PC-9 (cell line): Measurements from ENCODE around the gene PCDHGC5. TPM values are rescaled to one million over a fixed set of nuclear protein-coding genes. Genes with fewer than 3 reads are reported as not detected.

ENCODE experiments used
- BruUV-seq: library from RNA; stranded (reverse); fragments of 400-500 nt; replicated peaks from 2 replicates; lab custom pipeline; 2021; lab: Mats Ljungman, UMichigan
- CTCF ChIA-PET: fragments of 300-600 bp; sonication (Branson Sonifier 250); formaldehyde crosslinking; loops from one replicate; lab custom pipeline; 2022; ENCODE audit warnings: antibody characterized with exemption; lab: Charles Lee
- POLR2A ChIA-PET: fragments of 300-600 bp; sonication (Branson Sonifier 250); formaldehyde crosslinking; loops from one replicate; lab custom pipeline; 2022; ENCODE audit warnings: antibody characterized with exemption; ENCODE audit not compliant: unreplicated experiment; lab: Charles Lee
- DNase-seq, 2 experiments: peaks; one replicate each; pipeline versions ENCODE4 v3.0.0 to v3.0.0-alpha.2; 2015 to 2022; ENCODE audit warnings: mixed read lengths in 1 of 2
- H2AFZ ChIP-seq: fragments of 200-600 bp; sonication (generic); 2 replicates; pipeline ENCODE4 v1.8.1; 2017; ENCODE audit warnings: antibody characterized with exemption
- H3F3A ChIP-seq: fragments of 200-600 bp; sonication (generic); 2 replicates; pipeline ENCODE4 v1.8.1; 2017; ENCODE audit warnings: antibody characterized with exemption, mild to moderate bottlenecking, low read depth; ENCODE audit not compliant: insufficient read depth
- H3K27ac ChIP-seq: fragments of 200-600 bp; sonication (generic); 2 replicates; pipeline ENCODE4 v1.6.1; 2016; ENCODE audit warnings: mixed run types
- H3K27me3 ChIP-seq: fragments of 200-600 bp; sonication (generic); 2 replicates; pipeline ENCODE4 v1.6.1; 2016; ENCODE audit warnings: low read depth, mixed run types; ENCODE audit not compliant: insufficient read depth
- H3K36me3 ChIP-seq: fragments of 200-600 bp; sonication (generic); 2 replicates; pipeline ENCODE4 v1.6.1; 2016; ENCODE audit warnings: low read depth, mixed run types
- H3K4me1 ChIP-seq: fragments of 200-600 bp; sonication (generic); replicated peaks from 2 replicates; pipeline ENCODE4 v1.6.1; 2016; ENCODE audit warnings: mixed run types; ENCODE audit not compliant: insufficient read depth
- H3K4me2 ChIP-seq: fragments of 200-600 bp; sonication (generic); 2 replicates; pipeline ENCODE4 v1.6.1; 2017; ENCODE audit warnings: mixed run types
- H3K4me3 ChIP-seq: fragments of 200-600 bp; sonication (generic); 2 replicates; pipeline ENCODE4 v1.6.1; 2016; ENCODE audit warnings: mixed run types
- H3K79me2 ChIP-seq: fragments of 200-600 bp; sonication (generic); 2 replicates; pipeline ENCODE4 v1.6.1; 2017; ENCODE audit warnings: low read depth, mixed run types
- H3K9me2 ChIP-seq: fragments of 200-600 bp; sonication (generic); 2 replicates; pipeline ENCODE4 v1.8.1; 2017; ENCODE audit warnings: mild to moderate bottlenecking; ENCODE audit not compliant: insufficient read depth
- H3K9me3 ChIP-seq: fragments of 200-600 bp; sonication (generic); 2 replicates; pipeline ENCODE4 v1.8.1; 2016; ENCODE audit warnings: low read depth; ENCODE audit not compliant: insufficient read depth
- H4K20me1 ChIP-seq: fragments of 200-600 bp; sonication (generic); 2 replicates; pipeline ENCODE4 v1.8.1; 2017; ENCODE audit not compliant: insufficient read depth
- CTCF ChIP-seq: fragments of 200-600 bp; sonication (generic); conservative IDR thresholded peaks from 2 replicates; pipeline ENCODE4 v1.6.1; 2017; ENCODE audit warnings: mixed run types, antibody characterized with exemption, mild to moderate bottlenecking, moderate library complexity
- EZH2 ChIP-seq: fragments of 200-600 bp; sonication (generic); IDR thresholded peaks from 2 replicates; pipeline ENCODE4 v1.8.0; 2017; ENCODE audit warnings: antibody characterized with exemption, low read depth
- intact Hi-C: fragments of 100-400 bp; cut with micrococcal nuclease; formaldehyde crosslinking; loops from one replicate; pipeline ENCODE4 v1.10.0; 2022; ENCODE audit not compliant: unreplicated experiment
- total RNA-seq: library from RNA; stranded (reverse); gene quantifications from 2 replicates; pipeline ENCODE4 v1.2.3, GENCODE V29; 2021

Gene PCDHGC5
- total RNA-seq, 1 experiment from 2014 or later = not detected

GRCh38 chr5:141515141-141515540 is 26.3 kb downstream of the PCDHGC5 start:
- Histone ChIP-seq H3K27ac (0 out of 2 replicates have a peak overlapping the region, but pooled peaks have one; percentile 23), H3K79me2 (no peaks in the 10 kb centered on the region), H3K36me3 (peaks cover 26% of the 10 kb centered on the region; the same call in 1 of the 2 replicates), H3K4me1 (peaks cover 15% of the 10 kb centered on the region), H2AFZ (no peak overlapping the region), H3K9me2 (no peaks in the 10 kb centered on the region), H3K27me3 (no peaks in the 10 kb centered on the region), H3K9me3 (no peaks in the 10 kb centered on the region; the same call in 1 of the 2 replicates), H4K20me1 (no peaks in the 10 kb centered on the region), H3F3A (peaks cover 28% of the 10 kb centered on the region; the same call in 1 of the 2 replicates), H3K4me3 (no peak overlapping the region), H3K4me2 (no peak overlapping the region)
- intact Hi-C loops = no loop called here
- no peak for DNase-seq
- ChIA-PET CTCF (no interaction called here), POLR2A (no interaction called here)
- BruUV-seq = no TSS peak
- TF ChIP-seq EZH2 (no peak), CTCF (no peak)

- no peaks in the 10 kb centered on the region; the same call in 1 of the 2 replicates for H3K9me3 ChIP-seq
- H3K4me2 ChIP-seq = no peak overlapping the region
- peaks cover 25% of the 10 kb centered on the region for H3K4me1 ChIP-seq
- POLR2A ChIA-PET = no interaction called here
- TF ChIP-seq EZH2 (no peak), CTCF (no peak)
- H3F3A ChIP-seq = peaks cover 33% of the 10 kb centered on the region
- no peaks in the 10 kb centered on the region for H3K79me2 ChIP-seq
- no peaks in the 10 kb centered on the region for H4K20me1 ChIP-seq
- H3K27me3 ChIP-seq = no peaks in the 10 kb centered on the region
- no peak overlapping the region for H3K27ac ChIP-seq
- H3K4me3 ChIP-seq = no peak overlapping the region
- no peak overlapping the region for H2AFZ ChIP-seq
- CTCF ChIA-PET = no interaction called here
- DNase-seq = no peak
- intact Hi-C loops = no loop called here
- H3K9me2 ChIP-seq = no peaks in the 10 kb centered on the region
- peaks cover 26% of the 10 kb centered on the region; the same call in 1 of the 2 replicates for H3K36me3 ChIP-seq
- BruUV-seq = no TSS peak
These were observed 27.2 kb downstream of the PCDHGC5 start for GRCh38 chr5:141515946-141516671.

GRCh38 chr5:141516672-141517025 is 27.8 kb downstream of the PCDHGC5 start:
- no peak overlapping the region for H3K27ac ChIP-seq
- no TSS peak for BruUV-seq
- H3K36me3 ChIP-seq = peaks cover 26% of the 10 kb centered on the region; the same call in 1 of the 2 replicates
- H3K4me1 ChIP-seq = peaks cover 29% of the 10 kb centered on the region
- H3K9me2 ChIP-seq = no peaks in the 10 kb centered on the region
- H3F3A ChIP-seq = peaks cover 38% of the 10 kb centered on the region
- H3K9me3 ChIP-seq = no peaks in the 10 kb centered on the region; the same call in 1 of the 2 replicates
- TF ChIP-seq EZH2 (no peak), CTCF (no peak)
- no peaks in the 10 kb centered on the region for H3K79me2 ChIP-seq
- no peak overlapping the region for H2AFZ ChIP-seq
- intact Hi-C loops = no loop called here
- ChIA-PET CTCF (no interaction called here), POLR2A (no interaction called here)
- no peaks in the 10 kb centered on the region for H3K27me3 ChIP-seq
- H4K20me1 ChIP-seq = no peaks in the 10 kb centered on the region
- H3K4me3 ChIP-seq = no peak overlapping the region
- no peak overlapping the region for H3K4me2 ChIP-seq
- DNase-seq = no peak
